Measurements from ENCODE around the gene NMU.

- TF ChIP-seq CTCF (IDR thresholded peaks at IDR 0.05) (no peak), POLR2A (IDR thresholded peaks at IDR 0.05) (no peak)
These were observed 86.2 kb downstream of the NMU start for GRCh38 chr4:55549888-55550287.
